Left lung (tissue), 10 donors: Measurements from ENCODE around the gene STN1. TPM values are rescaled to one million over a fixed set of nuclear protein-coding genes. Genes with fewer than 3 reads are reported as not detected.

ENCODE experiments used
- ATAC-seq: fragments of 200-7000 bp; cut with Tn5 transposase; one replicate; pipeline ENCODE4 v1.9.1; 2020; ENCODE audit warnings: moderate library complexity
- DNase-seq, 4 donors: peaks; one replicate each; pipeline ENCODE4 v3.0.0-alpha.2; 2013 to 2020
- H3K27ac ChIP-seq, 2 donors: fragments of 200-600 bp; sonication (generic) in 1 of 2; one replicate each; pipeline versions ENCODE4 v1.5.0 to v1.8.0; 2020 to 2021
- H3K27me3 ChIP-seq, 2 donors: fragments of 200-600 bp; sonication (generic) in 1 of 2; one replicate each; pipeline versions ENCODE4 v1.5.0 to v1.8.0; 2020 to 2021
- H3K36me3 ChIP-seq, 2 donors: fragments of 200-600 bp; sonication (generic) in 1 of 2; one replicate each; pipeline versions ENCODE4 v1.5.0 to v1.8.0; 2020 to 2021
- H3K4me1 ChIP-seq, 2 donors: fragments of 200-600 bp; one replicate each; pipeline ENCODE4 v1.8.0; 2021
- H3K4me3 ChIP-seq, 2 donors: fragments of 200-600 bp; sonication (generic) in 1 of 2; one replicate each; pipeline versions ENCODE4 v1.5.0 to v1.8.0; 2020 to 2021; ENCODE audit warnings: mild to moderate bottlenecking in 1 of 2
- H3K9me3 ChIP-seq, 2 donors: fragments of 200-600 bp; sonication (generic) in 1 of 2; one replicate each; pipeline versions ENCODE4 v1.5.0 to v1.8.0; 2020 to 2021
- intact Hi-C, 2 donors: fragments of 100-400 bp; cut with DNase I; formaldehyde crosslinking; loops; one replicate each; pipeline versions ENCODE4 v1.11.2 to v1.14.2; 2022
- polyA plus RNA-seq, 6 donors: library from polyadenylated mRNA; unstranded; fragments of 120-200 nt; gene quantifications; one replicate each; pipeline ENCODE4 v1.2.1, GENCODE V29; 2013; ENCODE audit not compliant: insufficient read length in 6 of 6
- total RNA-seq, 2 donors: library from RNA; stranded (reverse); fragmentation: NEBNext Ultra II Directional; extraction: Animal tissue kit (Norgen Biotek cat#: 25700); gene quantifications; one replicate each; pipeline ENCODE4 v1.2.1, GENCODE V29; 2021
- TF ChIP-seq, protein P1 (sequence below), 2 donors: fragments of 200-600 bp; sonication (generic) in 1 of 2; IDR thresholded peaks; one replicate each; pipeline versions ENCODE4 v1.5.0 to v1.8.0; 2021; ENCODE audit warnings: antibody characterized with exemption in 2 of 2
- donor health status: DM: no; HTN: yes; CAD: no.
- donor health status: DM: no; HTN: no; CAD: no.

Gene STN1
- total and polyA plus RNA-seq, 8 donors: 26.3 to 62.8 (median 29.8) TPM

DNA sequence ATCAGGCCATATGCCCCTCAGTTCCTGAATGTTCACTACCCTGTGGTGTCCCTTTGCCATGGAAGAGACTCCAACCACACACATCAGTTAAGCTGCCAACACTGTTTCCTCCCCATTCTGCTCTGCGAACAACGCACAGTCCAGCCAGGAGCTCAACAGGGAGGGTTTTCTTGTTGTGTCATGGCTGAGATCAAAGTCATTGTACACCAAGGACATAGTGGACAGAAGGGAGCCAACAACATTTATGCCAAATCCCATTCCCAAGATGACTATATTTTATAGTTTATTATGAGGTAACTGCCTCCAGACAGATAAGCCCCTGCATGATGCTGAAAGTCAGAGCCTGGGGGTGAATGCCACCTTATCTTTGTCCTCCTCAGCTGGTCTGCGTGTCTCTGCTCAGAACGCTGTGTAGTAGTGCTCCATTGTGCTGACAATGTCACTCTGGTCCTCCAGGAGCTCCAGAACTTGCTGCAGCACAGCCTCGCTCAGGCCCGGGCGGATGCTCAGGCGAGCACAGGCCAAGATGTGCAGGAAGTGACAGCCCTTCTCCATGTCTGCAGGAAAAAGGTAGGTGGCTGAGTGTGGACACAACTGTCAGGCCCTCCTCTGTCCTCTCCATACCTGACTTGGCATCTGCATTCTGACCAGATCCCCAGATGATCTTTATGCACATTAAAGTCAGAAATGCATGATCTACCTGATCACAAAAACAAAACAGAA lies 35.5 kb downstream of the STN1 start:
- TF ChIP-seq, protein P1, sequence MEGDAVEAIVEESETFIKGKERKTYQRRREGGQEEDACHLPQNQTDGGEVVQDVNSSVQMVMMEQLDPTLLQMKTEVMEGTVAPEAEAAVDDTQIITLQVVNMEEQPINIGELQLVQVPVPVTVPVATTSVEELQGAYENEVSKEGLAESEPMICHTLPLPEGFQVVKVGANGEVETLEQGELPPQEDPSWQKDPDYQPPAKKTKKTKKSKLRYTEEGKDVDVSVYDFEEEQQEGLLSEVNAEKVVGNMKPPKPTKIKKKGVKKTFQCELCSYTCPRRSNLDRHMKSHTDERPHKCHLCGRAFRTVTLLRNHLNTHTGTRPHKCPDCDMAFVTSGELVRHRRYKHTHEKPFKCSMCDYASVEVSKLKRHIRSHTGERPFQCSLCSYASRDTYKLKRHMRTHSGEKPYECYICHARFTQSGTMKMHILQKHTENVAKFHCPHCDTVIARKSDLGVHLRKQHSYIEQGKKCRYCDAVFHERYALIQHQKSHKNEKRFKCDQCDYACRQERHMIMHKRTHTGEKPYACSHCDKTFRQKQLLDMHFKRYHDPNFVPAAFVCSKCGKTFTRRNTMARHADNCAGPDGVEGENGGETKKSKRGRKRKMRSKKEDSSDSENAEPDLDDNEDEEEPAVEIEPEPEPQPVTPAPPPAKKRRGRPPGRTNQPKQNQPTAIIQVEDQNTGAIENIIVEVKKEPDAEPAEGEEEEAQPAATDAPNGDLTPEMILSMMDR (IDR thresholded peaks at IDR 0.05): no peak
- ATAC-seq (no peak), DNase-seq (no peak)
- Histone ChIP-seq H3K27me3 (no peaks in the 10 kb centered on the region), H3K36me3 (peaks cover 0 to 94% of the 10 kb centered on the region in 2 donors), H3K4me3 (no peak overlapping the region), H3K4me1 (no peaks in the 10 kb centered on the region), H3K9me3 (no peaks in the 10 kb centered on the region), H3K27ac (no peak overlapping the region)
- intact Hi-C loops: loop anchor here in 1 of 2 donors (10.0 kb wide), 1 partner anchor 332 kb away; no protein-coding TSS in a partner anchor

DNA sequence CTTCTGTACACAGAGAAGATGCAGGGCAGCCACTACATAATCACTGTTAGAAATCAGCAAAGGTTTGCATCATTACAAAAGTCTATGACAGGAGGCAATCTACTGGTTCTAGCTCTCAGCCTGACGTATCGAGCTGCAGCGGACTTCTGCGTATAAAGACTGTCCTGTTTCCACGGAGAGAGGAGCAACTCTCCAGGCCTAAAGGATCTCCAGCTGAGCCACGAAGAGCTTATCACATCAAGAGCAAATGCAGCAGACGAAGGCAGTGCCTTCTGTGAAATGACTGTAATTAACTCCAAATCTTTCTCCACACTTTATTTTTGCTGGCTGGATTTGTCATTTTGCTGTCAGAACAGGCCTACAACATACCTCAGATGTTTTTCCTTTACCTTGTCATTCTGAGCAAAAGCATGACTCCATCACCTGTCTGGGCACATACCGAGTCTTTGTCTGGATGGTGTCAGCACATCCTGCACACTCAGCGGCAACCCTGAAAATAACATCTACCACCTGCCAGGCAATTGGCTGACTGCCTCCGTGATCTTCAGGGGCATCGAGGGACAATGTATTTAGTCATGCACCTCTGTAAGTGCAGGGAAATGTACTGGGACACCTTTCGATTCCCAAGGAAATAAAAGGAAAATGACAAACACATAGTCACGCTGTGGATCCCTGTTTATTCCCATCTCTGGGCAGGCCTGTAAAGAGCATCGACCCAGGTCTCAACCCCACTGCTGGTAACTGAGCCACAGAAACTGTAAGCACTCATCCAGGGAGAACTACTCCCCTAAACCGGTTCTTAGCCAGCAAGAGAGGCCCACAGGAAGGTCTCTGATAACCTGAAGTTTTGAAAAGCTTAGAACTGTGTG lies 36.3 kb downstream of the STN1 start:
- H3K9me3 ChIP-seq: no peaks in the 10 kb centered on the region
- H3K4me3 ChIP-seq: no peak overlapping the region
- H3K4me1 ChIP-seq: no peaks in the 10 kb centered on the region
- DNase-seq (no peak), ATAC-seq (no peak)
- H3K36me3 ChIP-seq: peaks cover 0 to 86% of the 10 kb centered on the region in 2 donors
- no peaks in the 10 kb centered on the region for H3K27me3 ChIP-seq
- no peak overlapping the region for H3K27ac ChIP-seq
- intact Hi-C loops: loop anchor here in 1 of 2 donors (10.0 kb wide), 1 partner anchor 333 kb away; no protein-coding TSS in a partner anchor
- TF ChIP-seq, protein P1 (IDR thresholded peaks at IDR 0.05): no peak

DNA sequence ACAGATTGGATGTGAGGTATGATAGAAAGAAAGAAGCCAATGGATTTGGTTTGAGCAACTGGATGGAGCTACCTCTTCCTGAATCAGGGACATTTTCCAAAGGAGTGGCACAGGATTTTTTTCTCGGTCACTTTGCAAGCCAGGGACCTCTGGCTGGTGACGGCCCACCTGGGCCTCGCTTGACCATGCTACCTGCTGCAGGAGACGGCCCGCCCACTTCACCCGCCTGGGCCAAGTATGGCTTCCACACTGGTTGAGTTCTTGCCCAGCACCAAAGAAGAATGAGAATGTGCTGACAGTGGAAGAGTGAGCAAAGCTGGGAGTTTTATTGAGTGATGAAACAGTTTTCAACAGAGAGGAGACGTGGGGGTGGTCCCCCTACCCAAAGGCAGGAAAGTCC lies 38.2 kb downstream of the STN1 start:
- Histone ChIP-seq H3K4me3 (no peak overlapping the region), H3K27me3 (no peaks in the 10 kb centered on the region), H3K4me1 (no peaks in the 10 kb centered on the region), H3K27ac (no peak overlapping the region), H3K9me3 (no peaks in the 10 kb centered on the region), H3K36me3 (peaks cover 0 to 68% of the 10 kb centered on the region in 2 donors)
- DNase-seq (no peak), ATAC-seq (no peak)
- intact Hi-C loops: loop anchor here in 1 of 2 donors (10.0 kb wide), 1 partner anchor 335 kb away; no protein-coding TSS in a partner anchor
- TF ChIP-seq, protein P1 (IDR thresholded peaks at IDR 0.05): no peak

DNA sequence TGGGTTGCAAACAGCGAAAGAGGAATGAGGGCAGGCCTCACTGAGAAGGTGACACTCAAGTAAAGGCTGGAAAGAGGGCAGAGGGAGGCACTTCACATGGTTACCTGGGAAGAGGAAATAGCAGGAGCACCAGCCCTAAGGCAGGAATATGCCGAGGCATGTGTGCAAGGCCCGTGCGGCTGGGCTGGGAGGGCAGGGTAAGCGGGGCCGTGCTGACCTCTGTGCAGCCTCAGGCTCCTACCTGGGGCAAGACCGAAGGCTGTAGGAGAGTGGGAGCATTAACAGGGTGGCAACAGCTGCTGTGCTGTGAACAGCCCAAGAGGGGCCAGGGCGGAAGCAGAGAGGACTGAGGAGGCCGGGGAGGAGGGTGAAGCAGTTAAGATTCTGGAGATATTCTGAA lies 38.6 kb downstream of the STN1 start:
- H3K4me3 ChIP-seq: no peak overlapping the region
- no peaks in the 10 kb centered on the region for H3K27me3 ChIP-seq
- H3K27ac ChIP-seq: no peak overlapping the region
- intact Hi-C loops: no loop called here
- H3K36me3 ChIP-seq: peaks cover 0 to 67% of the 10 kb centered on the region in 2 donors
- TF ChIP-seq, protein P1 (IDR thresholded peaks at IDR 0.05): no peak
- no peaks in the 10 kb centered on the region for H3K9me3 ChIP-seq
- H3K4me1 ChIP-seq: no peaks in the 10 kb centered on the region
- DNase-seq: no peak
- ATAC-seq: no peak

DNA sequence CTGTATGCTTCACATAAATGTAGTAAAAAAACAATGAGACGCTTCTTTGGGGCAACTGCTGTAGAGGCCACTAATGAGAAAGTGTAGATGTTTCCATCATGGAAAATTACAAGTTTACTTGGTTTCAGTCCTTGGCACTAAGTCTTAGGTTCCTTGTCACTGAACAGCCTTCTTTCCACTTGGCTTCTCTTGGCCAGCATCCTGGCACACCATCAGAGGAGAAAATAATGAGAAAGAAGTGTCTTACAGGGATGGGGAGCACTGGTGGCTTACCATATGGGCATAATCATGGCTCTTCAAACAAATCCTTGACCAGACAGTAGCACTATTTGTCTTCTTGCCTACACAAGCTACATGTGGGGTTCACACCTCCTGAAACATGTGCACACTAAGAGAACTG lies 40.1 kb downstream of the STN1 start:
- ATAC-seq (no peak), DNase-seq (no peak)
- no peaks in the 10 kb centered on the region for H3K4me1 ChIP-seq
- intact Hi-C loops: no loop called here
- peaks cover 0 to 59% of the 10 kb centered on the region in 2 donors for H3K36me3 ChIP-seq
- H3K27me3 ChIP-seq: no peaks in the 10 kb centered on the region
- no peaks in the 10 kb centered on the region for H3K9me3 ChIP-seq
- no peak overlapping the region for H3K4me3 ChIP-seq
- H3K27ac ChIP-seq: no peak overlapping the region
- TF ChIP-seq, protein P1 (IDR thresholded peaks at IDR 0.05): no peak
